ENCODE measurements around the gene FGD4. TPM values are rescaled to one million over a fixed set of nuclear protein-coding genes. Genes with fewer than 3 reads are reported as not detected.

Gene FGD4
- total and polyA plus RNA-seq, 2 of the 4 experiments (the other 2 are of a cell fraction), result 2.1 to 8.8 TPM

DNA sequence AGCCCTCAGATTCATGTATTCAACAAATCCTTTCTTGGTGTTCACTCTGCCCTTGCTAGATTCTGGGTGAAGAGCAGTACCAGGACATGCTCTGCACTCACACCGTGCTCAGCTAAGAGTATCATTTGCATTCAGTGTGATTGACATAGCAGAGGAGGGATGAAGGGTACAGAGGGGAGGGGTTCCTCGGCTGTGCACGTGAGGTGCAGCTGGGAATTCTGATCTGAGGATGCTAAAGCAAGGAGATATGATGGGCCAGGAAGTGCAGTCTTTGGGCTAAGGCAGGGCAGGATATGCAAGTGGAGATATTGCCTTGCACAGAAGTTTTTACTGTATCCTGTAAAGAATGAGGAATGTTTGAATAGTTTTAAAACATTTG, 108.6 kb downstream of the FGD4 start:
- ChIA-PET CTCF (interaction anchor here (1.0 kb wide), 2 partner anchors 23 to 150 kb away, joined by 4 to 9 read pairs; no protein-coding TSS in a partner anchor), POLR2A (ENCODE audit: unreplicated experiment) (no interaction called here)
- intact Hi-C loops (cut with micrococcal nuclease) (no loop called here), in situ Hi-C loops (cut with MboI; ENCODE audit: low sequenced_read_pairs) (no loop called here), dilution Hi-C loops (cut with HindIII; ENCODE audit: low sequenced_read_pairs, unreplicated experiment) (no loop called here)
- peaks cover 5% of the 10 kb centered on the region; the same call in 1 of the 2 replicates for H3K4me1 ChIP-seq (ENCODE audit: control insufficient read depth, insufficient read depth, low read length)
- H3K9ac ChIP-seq (ENCODE audit: low read depth, low read length), result no peak overlapping the region
- DNase-seq (no peak), ATAC-seq (ENCODE audit: low read depth) (no peak)
- no peaks in the 10 kb centered on the region; the same call in 1 of the 2 replicates for H3K9me1 ChIP-seq (ENCODE audit: insufficient read depth, low read length)
- TF ChIP-seq MXI1 (IDR thresholded peaks at IDR 0.05; ENCODE audit: borderline replicate concordance, low read depth, low read length) (no peak), CHD1 (IDR thresholded peaks at IDR 0.05; ENCODE audit: low read depth, low read length) (no peak), RFX5 (IDR thresholded peaks at IDR 0.05; ENCODE audit: low read depth, low read length) (no peak), USF2 (IDR thresholded peaks at IDR 0.05; ENCODE audit: low read depth, low read length) (no peak), SMC3 (IDR thresholded peaks at IDR 0.05; ENCODE audit: low read depth, low read length) (no peak), RCOR1 (IDR thresholded peaks at IDR 0.05; ENCODE audit: insufficient replicate concordance, low read length) (no peak), MAFK (IDR thresholded peaks at IDR 0.05; ENCODE audit: low read depth, low read length) (no peak), NFE2L2 (IDR thresholded peaks at IDR 0.05; ENCODE audit: low read depth, low read length) (no peak), CTCF (conservative IDR thresholded peaks at IDR 0.05; ENCODE audit: low read depth, low read length) (no peak), ELK1 (IDR thresholded peaks at IDR 0.05; ENCODE audit: borderline replicate concordance, low read depth, low read length) (no peak), BHLHE40 (IDR thresholded peaks at IDR 0.05; ENCODE audit: low read depth, low read length) (no peak), RAD21 (IDR thresholded peaks at IDR 0.05; ENCODE audit: low read length) (no peak), POLR2A (IDR thresholded peaks at IDR 0.05; ENCODE audit: low read depth, low read length) (no peak), CEBPB (IDR thresholded peaks at IDR 0.05; ENCODE audit: low read depth, low read length) (no peak), FOS (IDR thresholded peaks at IDR 0.05; ENCODE audit: low read depth, low read length) (no peak), MAZ (IDR thresholded peaks at IDR 0.05; ENCODE audit: borderline replicate concordance, low read depth, low read length) (no peak)
- 50% methylated on average over 1 of the region's 3 CpGs; no CpG with 5 or more reads in 1 of the 2 experiments for WGBS, 2 experiments (ENCODE audit: extremely low coverage in 2 of 2, insufficient read length in 1 of 2)
- no peak overlapping the region for H3K4ac ChIP-seq (ENCODE audit: low read depth, low read length)
- H2AK5ac ChIP-seq (ENCODE audit: low read depth, low read length), result no peak overlapping the region
- H2BK120ac ChIP-seq (ENCODE audit: low read depth, low read length), result no peak overlapping the region
- H2BK20ac ChIP-seq (ENCODE audit: low read depth, low read length), result no peak overlapping the region
- no peak overlapping the region for H3K14ac ChIP-seq (replicated peaks; ENCODE audit: low read depth, low read length)
- H3K9me3 ChIP-seq (ENCODE audit: control insufficient read depth, insufficient read depth, low read length), result no peaks in the 10 kb centered on the region
- H3K27me3 ChIP-seq (ENCODE audit: control insufficient read depth, insufficient read depth, low read length), result peaks cover 6% of the 10 kb centered on the region
- no peak overlapping the region for H3K18ac ChIP-seq (ENCODE audit: low read depth, low read length)
- H3K27ac ChIP-seq (ENCODE audit: insufficient read depth, low read length), result no peak overlapping the region
- H4K5ac ChIP-seq (ENCODE audit: low read depth, low read length), result no peak overlapping the region
- H3K79me1 ChIP-seq (ENCODE audit: low read depth in 1 of 2, low read length in 2 of 2), result no peaks in the 10 kb centered on the region
- no peak overlapping the region for H2AK9ac ChIP-seq (replicated peaks; ENCODE audit: low read depth, low read length, poor library complexity)
- H3K4me3 ChIP-seq (ENCODE audit: insufficient read depth, low read depth, low read length), result no peak overlapping the region
- no peak overlapping the region for H3K23ac ChIP-seq (ENCODE audit: low read depth, low read length)
- no peak overlapping the region for H3K56ac ChIP-seq (ENCODE audit: extremely low read depth, insufficient read depth, low read length)
- no peak overlapping the region for H2BK15ac ChIP-seq (ENCODE audit: low read depth, low read length)
- no peak overlapping the region for H4K8ac ChIP-seq (ENCODE audit: low read depth in 2 of 2, low read length in 2 of 2)
- H4K91ac ChIP-seq (ENCODE audit: insufficient read depth, low read depth, low read length), result no peak overlapping the region
- H3K4me2 ChIP-seq (ENCODE audit: low read depth, low read length), result no peak overlapping the region
- H4K20me1 ChIP-seq (ENCODE audit: insufficient read depth, low read length), result no peaks in the 10 kb centered on the region
- H2AFZ ChIP-seq (replicated peaks; ENCODE audit: low read length, poor library complexity), result peak overlapping the region; percentile 45
- no peak overlapping the region for H2BK5ac ChIP-seq (ENCODE audit: low read depth, low read length, poor library complexity, severe bottlenecking)
- no TSS peak for BruUV-seq (replicated peaks)
- H3K36me3 ChIP-seq (ENCODE audit: control insufficient read depth, insufficient read depth, low read length), result no peaks in the 10 kb centered on the region

Measured in IMR-90 (cell line).